Hematopoietic multipotent progenitor cell treated with erythropoietin and hydrocortisone succinate and interleukin-3 and kit ligand, for 4 days (in vitro differentiated cells): ENCODE measurements around the gene GRAMD1A.
A peak's percentile ranks its signal among the peaks of the same experiment; 100 is the strongest.
"Not testable (repeated sequence)": the region's sequence is repeated elsewhere in the genome, so short reads cannot be mapped to it uniquely, and the experiment has no call there.

Experiments used
- DNase-seq: peaks from one replicate; pipeline ENCODE4 v3.0.0-alpha.2; 2015

Gene GRAMD1A

GRCh38 chr19:35038623-35039512 lies 38.7 kb downstream of the GRAMD1A start:
- DNase-seq = peak; percentile 71

- DNase-seq = peak; percentile 55
These were observed 40.0 kb downstream of the GRAMD1A start for GRCh38 chr19:35039881-35040825.

- peak; percentile 88 for DNase-seq
These were observed 40.9 kb downstream of the GRAMD1A start for GRCh38 chr19:35040826-35041547.

DNA sequence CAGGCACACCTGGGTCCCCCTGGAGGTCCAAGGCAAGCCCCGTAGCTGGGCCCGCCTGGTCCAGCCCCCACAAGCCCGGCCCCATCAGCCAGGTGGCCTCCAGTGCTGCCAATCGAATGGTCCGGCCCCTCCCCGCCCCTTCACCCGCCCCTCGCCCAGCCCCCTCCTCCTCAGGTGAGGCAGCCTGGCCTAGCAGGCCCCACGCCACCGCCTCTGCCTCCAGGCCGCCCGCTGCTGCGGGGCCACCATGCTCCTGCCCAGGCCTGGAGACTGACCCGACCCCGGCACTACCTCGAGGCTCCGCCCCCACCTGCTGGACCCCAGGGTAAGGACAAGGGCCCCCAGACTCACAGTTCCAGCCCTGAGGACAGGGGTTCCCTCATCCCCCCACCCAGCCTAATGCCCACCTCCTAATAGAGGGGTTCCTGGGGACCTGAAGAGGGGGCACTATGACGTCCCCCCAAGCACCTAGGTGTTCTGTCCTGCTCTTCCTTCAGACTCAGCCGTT lies 41.5 kb downstream of the GRAMD1A start, which contains the start of gene HPN:
Gene HPN (plus strand): TSS at position 174 of the 508 bp plus-strand sequence. CDS start 786 bp downstream, outside the sequence.
- DNase-seq = no peak

DNA sequence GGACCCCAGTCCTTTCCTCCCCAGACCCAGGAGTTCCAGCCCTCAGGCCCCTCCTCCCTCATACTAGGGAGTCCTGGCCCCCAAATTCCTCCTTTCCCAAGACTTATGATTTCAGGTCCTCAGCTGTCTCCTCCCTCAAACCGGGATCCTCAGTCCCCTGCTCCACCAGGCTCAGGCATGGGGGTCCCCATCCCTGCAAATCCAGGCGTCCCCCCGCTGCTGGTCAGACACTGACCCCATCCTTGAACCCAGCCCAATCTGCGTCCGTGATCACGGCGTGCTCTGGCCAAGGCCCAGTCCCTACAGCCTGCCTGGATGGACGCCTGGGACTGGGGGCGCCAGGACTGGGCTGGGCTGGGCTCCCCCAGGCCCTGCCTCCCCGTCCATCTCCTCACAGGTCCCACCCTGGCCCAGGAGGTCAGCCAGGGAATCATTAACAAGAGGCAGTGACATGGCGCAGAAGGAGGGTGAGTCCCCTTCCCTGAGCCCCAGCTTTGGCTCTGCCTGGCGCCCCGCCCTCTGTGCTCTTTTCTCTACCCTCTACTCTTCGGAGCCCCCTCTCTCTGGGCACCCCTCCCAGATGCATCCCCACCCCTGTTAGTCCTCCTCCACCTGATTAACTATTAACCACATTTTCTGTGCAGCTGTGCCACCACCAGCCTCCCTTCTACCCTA lies 42.1 kb downstream of the GRAMD1A start:
- DNase-seq = no peak

DNA sequence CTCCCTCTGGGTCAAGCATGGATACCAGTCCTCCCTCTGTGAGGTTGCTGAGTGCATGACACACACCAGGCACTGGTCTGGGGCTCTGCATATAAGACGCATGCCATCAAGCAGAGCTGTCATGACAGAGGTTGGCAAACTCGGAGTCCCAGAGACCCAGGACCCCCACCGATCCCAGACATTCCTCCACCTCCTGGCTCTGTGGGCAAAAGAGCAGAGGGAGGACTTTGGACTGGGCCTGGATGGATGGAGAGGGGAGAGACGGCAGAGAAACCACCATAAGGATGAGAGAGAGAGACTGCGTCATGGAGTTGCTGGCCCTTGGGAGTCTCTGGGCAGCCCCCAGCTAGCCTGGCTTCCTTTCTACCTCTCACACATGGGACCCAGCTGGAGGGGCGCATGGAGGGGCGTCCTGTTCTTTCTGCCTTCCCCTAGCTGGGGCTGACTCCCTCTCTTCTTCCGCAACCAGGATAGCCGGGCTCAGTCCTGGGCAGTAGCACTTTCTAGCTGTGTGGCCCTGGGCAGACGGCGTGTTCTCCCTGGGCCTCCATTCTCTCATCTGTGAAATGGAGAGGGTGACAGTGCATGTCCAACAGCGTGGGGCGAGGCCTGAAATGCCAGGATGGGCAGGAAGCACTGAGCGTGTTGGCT lies 43.0 kb downstream of the GRAMD1A start:
- no peak for DNase-seq

DNA sequence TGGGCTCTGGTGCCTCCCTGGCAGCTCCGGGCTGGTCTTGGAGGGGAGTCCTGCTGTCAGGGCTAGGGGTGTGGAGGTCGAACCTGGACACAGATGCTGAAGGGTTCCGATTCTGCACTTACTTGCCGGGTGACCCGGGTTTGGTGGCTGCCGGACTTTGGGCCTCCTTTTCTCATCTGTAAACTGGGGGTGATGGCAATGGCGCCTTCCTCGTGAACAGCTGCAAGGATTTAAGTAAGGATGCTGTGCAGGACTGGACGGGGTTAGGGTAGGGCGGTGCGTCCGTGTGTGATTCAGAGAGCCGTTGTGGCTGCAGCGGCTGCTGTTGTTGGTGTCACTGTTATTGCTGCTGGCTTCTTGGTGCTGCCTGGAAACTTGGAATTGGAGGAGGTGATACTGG lies 43.8 kb downstream of the GRAMD1A start:
- no peak for DNase-seq

GRCh38 chr19:35044317-35045117 lies 44.4 kb downstream of the GRAMD1A start:
- peak; percentile 68 for DNase-seq

DNA sequence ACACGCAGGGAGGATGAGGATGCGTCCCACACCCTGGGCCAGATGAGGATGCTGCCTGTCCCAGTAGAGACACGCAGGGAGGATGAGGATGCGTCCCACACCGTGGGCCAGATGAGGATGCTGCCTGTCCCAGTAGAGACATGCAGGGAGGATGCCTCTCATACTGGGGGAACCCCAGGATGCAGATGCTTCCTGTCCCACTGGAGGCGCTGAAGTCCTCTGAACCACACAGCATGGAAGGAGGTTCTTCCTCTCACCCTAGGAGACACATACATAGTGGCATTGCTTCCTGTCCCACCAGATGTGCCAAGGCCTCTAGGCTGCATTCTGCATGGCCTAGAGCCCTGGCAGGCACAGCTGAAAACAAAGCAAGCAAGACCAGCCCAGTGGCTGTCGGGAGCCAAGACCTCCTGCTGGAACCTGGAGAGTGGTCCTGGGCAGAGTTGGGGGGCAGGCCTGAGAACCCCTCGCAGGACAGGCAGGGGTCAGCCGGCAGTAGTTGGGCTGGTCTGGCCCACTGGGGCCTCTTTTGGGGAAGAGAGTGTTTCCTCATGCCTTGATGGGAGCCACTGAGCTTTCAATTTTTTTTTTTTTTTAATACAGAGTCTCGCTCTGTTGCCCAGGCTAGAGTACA lies 45.7 kb downstream of the GRAMD1A start:
- DNase-seq = peak; percentile 92

DNA sequence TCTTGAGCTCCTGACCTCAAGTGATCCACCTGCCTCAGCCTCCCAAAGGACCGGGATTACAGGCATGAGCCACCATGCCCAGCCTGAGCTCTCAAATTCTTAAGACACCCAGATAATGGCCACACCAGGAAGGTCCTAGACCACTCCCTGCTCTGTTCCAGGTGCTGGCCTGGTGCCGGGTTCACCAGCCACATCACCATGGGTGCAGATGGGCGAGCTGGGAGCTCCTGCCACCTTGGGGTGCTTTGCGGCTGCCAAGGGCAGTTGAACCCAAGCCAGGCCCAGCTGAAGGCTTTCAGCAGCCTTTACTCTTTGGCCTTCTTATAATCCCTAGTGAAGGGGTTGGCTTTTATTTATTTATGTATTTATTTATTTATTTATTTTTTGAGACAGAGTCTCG lies 46.3 kb downstream of the GRAMD1A start:
- no peak for DNase-seq

DNA sequence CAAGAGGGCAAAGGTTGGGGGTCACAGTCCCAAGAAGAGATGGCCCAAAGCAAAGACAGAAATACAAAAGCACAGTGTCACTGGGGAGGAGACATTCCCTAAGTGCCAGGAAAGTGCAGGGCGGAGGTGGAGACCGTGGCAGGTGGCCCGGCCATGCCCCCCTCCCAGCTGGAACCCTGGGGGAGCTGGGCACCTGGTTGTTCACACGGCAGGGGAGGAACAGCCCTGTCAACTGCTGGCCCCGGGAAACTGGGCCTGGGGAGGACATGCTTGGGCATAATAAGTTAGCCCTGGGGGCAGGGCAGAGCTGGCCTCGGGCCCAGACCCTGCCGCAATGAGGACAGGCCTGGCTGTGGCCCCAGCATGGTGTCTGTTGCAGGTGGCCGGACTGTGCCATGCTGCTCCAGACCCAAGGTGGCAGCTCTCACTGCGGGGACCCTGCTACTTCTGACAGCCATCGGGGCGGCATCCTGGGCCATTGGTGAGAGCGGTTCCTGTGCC lies 48.8 kb downstream of the GRAMD1A start:
- DNase-seq = no peak

GRCh38 chr19:35049456-35049855 lies 49.3 kb downstream of the GRAMD1A start:
- no peak for DNase-seq

GRCh38 chr19:35050662-35051061 lies 50.5 kb downstream of the GRAMD1A start:
- DNase-seq = not testable (repeated sequence)

DNA sequence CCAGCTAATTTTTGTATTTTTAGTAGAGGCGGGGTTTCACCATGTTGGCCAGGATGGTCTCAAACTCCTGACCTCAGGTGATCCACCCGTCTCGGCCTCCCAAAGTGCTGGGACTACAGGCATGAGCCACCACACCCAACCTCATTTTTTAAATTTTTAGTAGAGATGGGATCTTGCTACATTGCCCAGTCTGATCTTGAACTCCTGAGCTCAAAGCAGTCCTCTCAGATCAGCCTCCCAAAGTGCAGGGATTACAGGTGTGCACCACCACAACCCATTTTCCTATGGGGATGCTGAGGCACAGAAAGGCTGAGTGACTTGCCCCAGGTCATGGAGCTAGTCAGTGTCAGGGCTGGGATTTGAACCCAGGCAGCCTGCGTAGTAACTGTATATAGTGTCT lies 51.1 kb downstream of the GRAMD1A start:
- not testable (repeated sequence) for DNase-seq

DNA sequence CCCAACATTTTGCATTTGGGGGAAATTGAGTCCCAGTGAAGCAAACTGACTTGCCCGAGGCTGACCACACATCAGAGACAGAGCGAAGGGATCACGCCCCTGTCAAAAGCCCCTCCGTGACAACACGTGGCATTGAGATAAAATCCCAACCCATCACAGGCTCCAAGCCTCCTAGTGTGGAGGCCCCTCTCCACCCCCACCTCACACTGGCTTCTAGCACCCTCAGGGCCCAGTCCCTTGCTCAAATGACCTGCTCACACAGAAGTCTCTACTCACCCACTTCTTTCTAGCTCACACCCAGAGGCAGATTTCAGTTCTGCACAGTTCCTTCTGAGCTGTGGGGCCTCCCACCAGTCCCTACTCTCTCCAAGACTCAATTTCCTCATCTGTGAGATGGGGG lies 51.7 kb downstream of the GRAMD1A start:
- no peak for DNase-seq

DNA sequence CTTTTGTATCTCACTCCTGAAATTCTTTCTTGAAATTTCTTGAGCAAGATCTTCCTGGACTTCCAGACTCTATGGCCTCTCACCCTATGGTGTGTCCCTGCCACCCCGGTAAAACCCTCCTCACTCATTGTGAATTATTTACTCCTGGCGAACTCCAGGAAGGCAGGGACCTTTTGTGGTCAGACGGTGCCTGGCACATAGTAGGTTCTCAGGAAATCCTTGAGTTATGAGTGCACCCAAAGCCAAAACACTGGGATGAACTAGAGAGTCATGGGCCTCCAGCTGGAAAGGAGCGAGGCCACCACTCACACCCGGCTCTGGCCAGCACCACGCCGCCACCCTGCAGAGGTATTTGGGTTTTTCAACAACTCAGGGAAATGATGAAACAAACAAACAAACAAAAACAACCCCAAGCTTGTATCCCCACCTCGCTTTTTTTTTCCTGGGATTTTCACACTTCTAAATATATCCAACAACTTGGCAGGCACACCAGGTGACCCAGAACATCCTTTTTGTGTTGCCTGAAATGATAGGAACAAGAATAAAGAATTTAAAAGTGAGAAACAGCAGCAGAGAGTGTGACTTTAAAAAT lies 52.6 kb downstream of the GRAMD1A start:
- DNase-seq = no peak

DNA sequence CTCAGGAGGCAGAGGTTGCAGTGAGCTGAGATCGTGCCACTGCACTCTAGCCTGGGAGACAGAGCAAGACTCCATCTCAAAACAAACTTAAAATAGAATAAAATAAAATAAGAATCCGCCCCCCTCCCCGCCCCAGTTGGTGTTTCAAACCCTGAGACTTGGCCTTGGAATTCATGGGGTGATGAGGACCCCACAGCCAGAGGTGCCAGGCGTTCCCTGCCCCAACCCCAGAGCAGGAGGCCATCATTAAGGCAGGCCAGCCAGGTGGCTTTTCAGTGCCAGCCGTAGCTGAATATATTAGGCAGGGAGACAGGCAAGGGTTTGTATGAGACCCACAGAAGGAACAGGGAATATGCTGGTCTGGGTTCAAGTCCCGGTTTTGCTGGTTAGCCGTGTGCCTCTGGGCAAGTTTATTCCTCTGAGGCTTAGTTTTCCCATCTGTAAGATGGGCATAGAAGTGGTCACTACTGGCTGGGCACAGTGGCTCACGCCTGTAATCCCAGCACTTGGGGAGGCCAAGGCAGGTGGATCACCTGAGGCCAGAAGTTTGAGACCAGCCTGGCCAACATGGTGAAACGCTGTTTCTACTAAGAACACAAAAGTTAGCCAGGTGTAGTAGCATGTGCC lies 53.7 kb downstream of the GRAMD1A start:
- DNase-seq = no peak

DNA sequence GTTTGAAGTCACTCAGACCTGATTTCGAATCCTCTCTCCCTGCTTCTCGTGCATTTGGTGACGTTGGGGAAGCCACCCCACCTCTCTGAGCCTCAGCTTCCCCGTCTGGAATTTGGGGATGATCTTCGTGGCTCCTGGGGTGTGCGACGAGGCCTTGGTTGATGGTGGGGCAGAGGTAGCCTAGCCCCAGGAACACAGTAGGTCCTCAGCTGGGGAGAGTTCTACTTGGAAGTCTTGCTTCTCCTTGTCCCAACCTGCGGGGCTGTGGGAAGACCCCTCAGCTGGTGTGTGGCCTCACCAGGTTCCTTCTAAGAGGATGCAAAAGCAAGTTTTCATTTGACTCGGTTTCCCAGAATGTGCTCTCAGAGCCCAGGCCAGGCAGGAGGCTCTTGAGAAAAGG lies 54.5 kb downstream of the GRAMD1A start:
- no peak for DNase-seq

DNA sequence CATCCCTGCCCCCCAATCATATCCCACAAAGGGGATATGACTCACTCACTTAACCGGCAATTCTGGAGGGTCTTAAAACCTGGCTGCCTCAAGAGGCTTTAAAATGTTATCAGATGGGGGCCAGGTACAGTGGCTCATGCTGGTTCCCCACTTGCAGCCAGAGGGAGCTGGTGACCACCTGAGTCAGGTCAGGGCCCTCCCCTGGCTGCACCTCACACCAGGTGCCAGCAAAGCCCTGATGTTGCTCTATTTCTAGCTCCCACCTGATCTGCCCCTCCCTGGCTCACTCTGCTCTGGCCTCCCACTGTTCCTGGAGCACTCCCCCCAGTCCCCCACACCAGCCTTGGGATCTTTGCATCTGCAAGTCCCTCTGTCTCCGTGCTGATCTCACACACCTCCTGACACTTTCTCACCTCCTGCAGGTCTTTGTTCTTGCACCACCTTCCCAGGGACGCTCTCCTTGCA lies 55.6 kb downstream of the GRAMD1A start:
- no peak for DNase-seq
